Small intestine (tissue), 7 donors: ENCODE data around the gene COG7. TPM values are rescaled to one million over a fixed set of nuclear protein-coding genes. Genes with fewer than 3 reads are reported as not detected.
"Not testable (repeated sequence)": the region's sequence is repeated elsewhere in the genome, so short reads cannot be mapped to it uniquely, and the experiment has no call there.

Experiments
- DNase-seq, 2 donors: peaks; one replicate each; pipeline versions ENCODE4 v3.0.0 to v3.0.0-alpha.2; 2013
- FAIRE-seq: peaks from 2 replicates; lab custom pipeline; 2012; peaks lifted over from hg19 to GRCh38; lab: Jason Lieb, UNC
- H3K27ac ChIP-seq, 3 donors: one replicate each; pipeline ENCODE4 v1.5.1; 2013; ENCODE audit warnings: low read length in 2 of 3, mild to moderate bottlenecking in 2 of 3, control low read depth in 1 of 3, inconsistent platforms in 1 of 3, low read depth in 1 of 3, moderate library complexity in 1 of 3
- H3K27me3 ChIP-seq, 3 donors: one replicate each; pipeline ENCODE4 v1.6.1; 2013; ENCODE audit warnings: low read length in 3 of 3, inconsistent platforms in 1 of 3; ENCODE audit not compliant: control insufficient read depth in 3 of 3, insufficient read depth in 3 of 3
- H3K36me3 ChIP-seq, 3 donors: one replicate each; pipeline ENCODE4 v1.6.1; 2013; ENCODE audit warnings: low read length in 3 of 3, inconsistent platforms in 1 of 3, low read depth in 1 of 3, mild to moderate bottlenecking in 1 of 3, moderate library complexity in 1 of 3; ENCODE audit not compliant: control insufficient read depth in 3 of 3, insufficient read depth in 2 of 3
- H3K4me1 ChIP-seq, 3 donors: one replicate each; pipeline ENCODE4 v1.6.1; 2013; ENCODE audit warnings: low read length in 2 of 3, inconsistent platforms in 1 of 3, low read depth in 1 of 3, mild to moderate bottlenecking in 1 of 3, moderate library complexity in 1 of 3; ENCODE audit not compliant: control insufficient read depth in 3 of 3, insufficient read depth in 2 of 3
- H3K4me3 ChIP-seq, 3 donors: one replicate each; pipeline ENCODE4 v1.5.1; 2013; ENCODE audit warnings: low read length in 3 of 3, control low read depth in 1 of 3, inconsistent platforms in 1 of 3, low read depth in 1 of 3, mild to moderate bottlenecking in 1 of 3, moderate library complexity in 1 of 3
- H3K9me3 ChIP-seq, 2 donors: one replicate each; pipeline ENCODE4 v1.6.1; 2013; ENCODE audit warnings: low read depth in 1 of 2, low read length in 1 of 2; ENCODE audit not compliant: control insufficient read depth in 2 of 2, insufficient read depth in 1 of 2
- WGBS, 3 donors: extraction: QIAGEN DNeasy Blood & Tissue Kit; methylation state at CpG; one replicate each; pipeline ENCODE4 v1.1.7; 2013; 5-methylcytosine and 5-hydroxymethylcytosine counted together
- polyA plus RNA-seq, 4 donors: library from polyadenylated mRNA; stranded (reverse) in 3 of 4; unstranded in 1 of 4; fragments of 200-250 nt in 3 of 4; fragments of 120-200 nt in 1 of 4; gene quantifications; one replicate each; pipeline versions ENCODE4 v1.2.1 to v1.2.3, GENCODE V29; 2013
- donor health status: healthy with polysubstance abuse.
- donor health status: control.
- donor health status: control.
- donor health status: Bipolar disorder and iron deficiency.
- donor health status: healthy.

COG7 gene
- polyA plus RNA-seq, 4 donors, result 15.7 to 21.9 (median 17.3) TPM

DNA sequence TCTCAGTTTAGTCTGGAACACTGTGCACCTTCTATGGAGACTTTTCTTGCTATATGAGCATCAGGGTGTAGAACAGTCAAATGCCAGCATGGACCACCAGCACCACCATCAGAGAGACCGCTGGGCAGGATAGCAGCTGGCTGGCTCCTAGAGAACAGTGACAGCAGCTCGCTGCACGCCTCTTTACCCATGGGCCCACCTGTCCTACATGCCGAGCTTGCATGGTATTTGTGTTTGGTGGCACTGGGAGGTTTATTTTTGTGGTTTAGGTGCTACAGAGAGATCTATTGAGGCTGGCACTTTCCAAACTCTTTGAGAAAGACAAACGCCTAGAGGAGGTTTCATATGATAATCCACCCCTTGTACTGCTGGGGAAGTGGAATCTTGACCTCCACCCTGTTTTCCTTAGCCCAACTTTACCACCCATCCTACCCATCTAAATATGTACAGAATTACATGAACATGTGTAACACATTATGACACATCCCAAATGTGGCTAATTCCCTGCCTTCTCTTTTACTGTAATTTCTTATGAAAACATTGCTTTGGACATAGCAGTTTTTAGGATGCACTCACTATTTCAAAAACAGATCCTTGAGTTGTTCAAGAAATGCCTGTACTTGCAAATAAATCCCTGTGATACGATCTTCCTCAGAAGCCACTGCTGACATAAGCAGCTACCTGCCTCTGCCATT, 46.3 kb downstream of the COG7 start:
- Histone ChIP-seq H3K27me3 (no peaks in the 10 kb centered on the region), H3K36me3 (peaks cover 11 to 39% (median 19%) of the 10 kb centered on the region in 3 donors), H3K9me3 (no peaks in the 10 kb centered on the region), H3K4me1 (no peaks in the 10 kb centered on the region), H3K27ac (no peak overlapping the region), H3K4me3 (no peak overlapping the region)
- no peak for DNase-seq
- WGBS, 3 donors, result 94 to 96% (median 95%) methylated on average over 6 of the region's 6 CpGs
- no peak for FAIRE-seq

DNA sequence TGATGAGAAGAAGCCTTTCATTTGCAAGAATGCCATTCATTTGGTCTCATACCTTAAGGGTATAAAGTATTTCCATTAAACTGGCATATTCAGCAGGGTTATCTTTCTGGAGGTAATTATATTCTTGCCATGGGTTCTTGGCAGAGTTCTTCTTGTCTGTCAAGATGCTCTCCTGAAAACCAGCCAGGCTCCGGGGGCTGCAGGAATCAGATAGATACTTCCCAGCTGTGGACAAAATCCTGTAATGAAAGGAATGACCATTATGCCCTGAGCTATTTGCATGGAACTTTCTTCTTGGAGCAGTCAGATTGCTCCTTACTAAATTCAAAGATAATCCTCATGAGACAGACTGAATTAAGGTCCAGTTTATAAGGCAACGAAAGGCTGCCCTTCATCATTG, 47.0 kb downstream of the COG7 start:
- no peak overlapping the region for H3K27ac ChIP-seq
- DNase-seq (no peak), FAIRE-seq (no peak)
- WGBS, 3 donors, result 76 to 98% (median 90%) methylated on average over 2 of the region's 2 CpGs
- peaks cover 11 to 40% (median 21%) of the 10 kb centered on the region in 3 donors for H3K36me3 ChIP-seq
- no peaks in the 10 kb centered on the region for H3K27me3 ChIP-seq
- no peak overlapping the region for H3K4me3 ChIP-seq
- no peaks in the 10 kb centered on the region for H3K9me3 ChIP-seq
- no peaks in the 10 kb centered on the region for H3K4me1 ChIP-seq

DNA sequence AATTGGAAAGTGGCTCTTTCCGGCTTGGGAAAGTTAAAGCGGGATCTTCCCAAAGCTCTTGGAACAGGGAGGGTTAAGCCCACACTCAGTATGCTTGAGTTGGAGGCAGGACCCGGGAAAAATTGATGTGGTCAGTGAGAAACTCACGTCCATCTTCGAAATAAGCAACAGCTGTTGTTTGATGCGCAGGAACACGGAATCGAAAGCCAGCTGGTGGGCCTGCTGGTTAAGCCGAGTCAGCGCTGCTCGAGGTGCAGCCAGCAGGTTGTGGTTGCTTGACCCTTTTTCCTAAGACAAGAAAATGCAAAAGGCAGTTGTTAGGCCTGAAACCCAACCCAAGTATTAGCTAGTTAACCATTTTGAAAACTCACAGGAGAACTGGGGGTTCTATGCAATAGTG, 49.4 kb downstream of the COG7 start:
- no peak for DNase-seq
- Histone ChIP-seq H3K9me3 (no peaks in the 10 kb centered on the region), H3K4me1 (no peaks in the 10 kb centered on the region), H3K27me3 (no peaks in the 10 kb centered on the region), H3K27ac (peak overlapping the region in 1 of 3 donors; percentile 39), H3K4me3 (no peak overlapping the region), H3K36me3 (peaks cover 14 to 54% (median 21%) of the 10 kb centered on the region in 3 donors)
- FAIRE-seq, result no peak
- 67 to 84% (median 77%) methylated on average over 11 of the region's 11 CpGs for WGBS, 3 donors

DNA sequence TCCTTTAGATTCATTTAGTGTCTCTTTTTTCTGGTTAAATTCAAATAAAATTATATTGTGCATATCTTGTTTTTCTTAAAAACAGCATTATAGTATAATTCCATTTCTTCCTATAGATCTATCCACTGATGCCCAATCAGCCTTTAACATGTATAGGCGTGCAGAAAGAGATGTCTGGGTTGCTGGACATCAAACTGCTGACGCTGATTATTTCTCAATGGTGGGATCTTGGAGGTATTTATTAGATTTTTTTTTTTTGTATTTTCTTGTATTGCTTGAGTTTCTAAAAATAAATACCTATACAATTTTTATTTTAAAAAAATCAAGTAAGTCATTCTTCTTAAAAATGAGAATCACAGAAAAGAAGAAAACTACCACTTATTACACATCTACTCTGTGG, 50.9 kb downstream of the COG7 start:
- 95 to 99% (median 96%) methylated on average over 2 of the region's 2 CpGs for WGBS, 3 donors
- H3K36me3 ChIP-seq, result peaks cover 14 to 62% (median 29%) of the 10 kb centered on the region in 3 donors

DNA sequence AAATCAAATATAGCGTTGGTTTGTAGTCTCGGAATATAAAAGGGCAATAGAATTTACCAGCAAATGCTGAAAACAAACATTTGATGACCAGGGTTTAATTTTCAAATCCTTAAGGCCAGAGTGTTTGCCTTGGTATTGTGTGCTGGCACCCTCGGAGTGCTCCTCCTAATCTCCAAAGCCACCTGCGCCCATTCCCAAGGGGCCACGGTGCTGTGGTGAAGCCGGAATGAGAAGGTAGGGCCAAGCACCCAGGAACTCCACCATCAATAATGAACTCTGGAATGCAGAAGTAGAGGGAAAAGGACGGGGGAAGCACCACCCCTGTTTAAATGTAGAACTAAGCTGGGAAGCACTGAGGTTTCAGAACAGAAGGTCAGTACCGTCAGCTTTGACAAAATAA, 51.9 kb downstream of the COG7 start:
- Histone ChIP-seq H3K4me3 (no peak overlapping the region), H3K4me1 (no peaks in the 10 kb centered on the region), H3K36me3 (peaks cover 12 to 67% (median 28%) of the 10 kb centered on the region in 3 donors), H3K27ac (no peak overlapping the region), H3K9me3 (no peaks in the 10 kb centered on the region), H3K27me3 (no peaks in the 10 kb centered on the region)
- DNase-seq (no peak), FAIRE-seq (no peak)
- 90 to 97% (median 94%) methylated on average over 8 of the region's 8 CpGs for WGBS, 3 donors

More for the DNA sequence above, 50.9 kb downstream of the COG7 start:
- H3K4me3 ChIP-seq, result no peak overlapping the region
- no peaks in the 10 kb centered on the region for H3K27me3 ChIP-seq
- H3K4me1 ChIP-seq, result no peaks in the 10 kb centered on the region
- no peak overlapping the region for H3K27ac ChIP-seq
- DNase-seq (no peak), FAIRE-seq (no peak)
- no peaks in the 10 kb centered on the region for H3K9me3 ChIP-seq

DNA sequence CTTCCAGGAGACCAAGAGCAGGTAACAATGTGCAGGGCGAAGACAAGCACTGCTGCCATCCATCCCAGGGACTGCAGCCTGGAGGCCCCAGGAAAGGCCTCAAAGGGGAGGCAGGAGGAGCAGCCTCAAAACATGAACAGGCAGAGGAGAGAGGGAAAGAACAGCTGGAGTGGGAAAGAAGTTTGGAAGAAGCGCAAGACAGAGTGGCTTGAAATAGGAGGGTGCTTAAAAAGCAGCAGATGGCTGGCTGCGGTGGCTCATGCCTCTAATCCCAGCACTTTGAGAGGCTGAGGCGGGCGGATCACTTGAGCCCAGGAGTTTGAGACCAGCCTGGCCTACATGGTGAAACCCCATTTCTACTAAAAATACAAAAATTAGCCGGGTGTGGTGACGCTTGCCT, 52.5 kb downstream of the COG7 start:
- H3K27ac ChIP-seq, H3K27me3 ChIP-seq, DNase-seq, H3K4me3 ChIP-seq, H3K9me3 ChIP-seq, FAIRE-seq, H3K4me1 ChIP-seq: not testable (repeated sequence)
- 82 to 95% (median 91%) methylated on average over 6 to 7 of the region's 7 CpGs for WGBS, 3 donors
- peaks cover 12 to 65% (median 27%) of the 10 kb centered on the region in 3 donors for H3K36me3 ChIP-seq

DNA sequence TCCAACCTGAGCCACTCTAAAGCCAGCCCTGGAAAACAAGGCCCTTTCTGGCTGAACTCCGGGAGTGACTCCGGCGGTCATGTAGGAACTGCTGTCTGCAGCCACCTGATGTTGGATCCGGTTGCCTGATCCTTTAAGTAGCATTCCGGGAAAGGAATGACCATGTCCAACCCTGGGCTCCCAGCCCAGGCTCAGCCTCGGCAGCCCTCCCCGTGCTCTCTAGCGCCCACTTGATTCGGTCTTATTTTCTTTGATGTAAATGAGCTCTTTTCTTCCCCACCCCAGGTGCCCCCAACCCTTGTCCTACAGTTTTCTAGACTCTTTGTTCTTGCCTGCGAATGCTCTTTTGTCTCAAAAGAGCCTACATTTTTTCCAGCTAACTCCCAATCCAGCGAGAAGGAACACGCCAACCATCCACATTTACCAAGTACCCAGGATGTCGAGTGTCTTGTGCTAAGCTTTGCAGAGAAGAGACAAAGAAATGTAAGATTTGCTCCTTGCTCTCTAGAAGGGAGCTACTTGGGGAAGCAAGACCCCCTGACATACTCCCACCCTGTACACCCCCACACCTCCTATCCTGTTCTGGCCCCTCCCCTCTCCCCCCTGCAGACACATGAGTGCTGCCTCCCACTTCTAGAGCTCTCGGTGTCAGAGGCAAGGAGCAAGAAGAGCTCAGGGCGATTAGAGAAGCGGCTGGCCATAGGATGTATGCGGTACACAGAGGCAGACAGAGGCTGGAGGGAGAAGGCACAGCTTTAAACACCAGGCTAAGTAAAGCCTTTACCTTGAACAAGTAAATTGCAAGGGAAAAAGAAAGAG, 53.8 kb downstream of the COG7 start:
- no peaks in the 10 kb centered on the region for H3K27me3 ChIP-seq
- H3K36me3 ChIP-seq, result peaks cover 10 to 56% (median 22%) of the 10 kb centered on the region in 3 donors
- DNase-seq (no peak), FAIRE-seq (no peak)
- peak overlapping the region in 1 of 3 donors; percentile 39 for H3K27ac ChIP-seq
- no peaks in the 10 kb centered on the region for H3K9me3 ChIP-seq
- no peaks in the 10 kb centered on the region for H3K4me1 ChIP-seq
- H3K4me3 ChIP-seq, result no peak overlapping the region
- WGBS, 3 donors, result 78 to 91% (median 90%) methylated on average over 17 of the region's 17 CpGs

DNA sequence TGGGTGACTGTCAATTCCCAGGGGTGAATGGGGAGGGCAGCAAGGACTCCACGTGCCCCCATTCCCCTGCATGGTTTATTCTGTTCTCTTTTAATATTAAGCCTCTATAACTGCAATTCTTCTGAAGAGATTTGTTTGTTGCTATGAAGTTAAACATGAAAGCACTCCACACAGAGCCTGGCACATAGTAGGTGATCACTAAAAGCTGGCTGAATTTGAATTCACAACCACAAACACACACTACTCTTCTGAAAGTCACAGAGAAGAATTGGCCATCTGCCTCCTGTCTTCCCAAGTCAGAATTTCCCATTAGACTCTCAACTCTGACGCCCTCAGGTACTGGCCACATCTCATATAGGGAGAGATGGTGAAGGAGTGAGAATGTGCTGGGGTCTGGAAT, 55.5 kb downstream of the COG7 start:
- Histone ChIP-seq H3K4me3 (no peak overlapping the region), H3K27ac (no peak overlapping the region), H3K9me3 (no peaks in the 10 kb centered on the region), H3K27me3 (no peaks in the 10 kb centered on the region), H3K4me1 (no peaks in the 10 kb centered on the region), H3K36me3 (peaks cover 5 to 50% (median 22%) of the 10 kb centered on the region in 3 donors)
- 92 to 98% (median 97%) methylated on average over 2 of the region's 2 CpGs for WGBS, 3 donors
- DNase-seq (no peak), FAIRE-seq (no peak)
